ENCODE data around the gene PITRM1. TPM values are rescaled to one million over a fixed set of nuclear protein-coding genes. Genes with fewer than 3 reads are reported as not detected.

Gene PITRM1
- total RNA-seq, 2 donors from 2014 or later, result 47.7 to 103 TPM

DNA sequence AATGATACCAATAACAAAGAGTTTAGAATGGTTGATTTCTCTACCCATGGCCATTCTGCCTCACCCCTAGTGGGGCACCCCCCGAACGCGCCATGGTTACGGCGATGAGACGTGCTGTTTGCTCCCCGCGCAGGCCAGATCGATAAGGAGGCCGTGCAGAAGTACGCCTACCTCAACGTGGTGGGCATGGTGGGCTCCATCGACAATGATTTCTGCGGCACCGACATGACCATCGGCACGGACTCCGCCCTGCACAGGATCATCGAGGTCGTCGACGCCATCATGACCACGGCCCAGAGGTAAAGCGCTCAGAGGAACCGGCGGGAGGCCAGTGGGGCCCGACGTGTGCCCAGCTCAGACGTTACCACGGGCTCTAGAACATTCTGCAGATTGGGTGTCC, 68.9 kb downstream of the PITRM1 start:
- H3K4me3 ChIP-seq, result no peak overlapping the region
- H3K27ac ChIP-seq, result peak overlapping the region; percentile 63 to 65
- TF ChIP-seq POLR2AphosphoS5 (IDR thresholded peaks at IDR 0.05) (no peak), POLR2A (IDR thresholded peaks at IDR 0.05) (no peak)
- TF ChIP-seq, protein P1, sequence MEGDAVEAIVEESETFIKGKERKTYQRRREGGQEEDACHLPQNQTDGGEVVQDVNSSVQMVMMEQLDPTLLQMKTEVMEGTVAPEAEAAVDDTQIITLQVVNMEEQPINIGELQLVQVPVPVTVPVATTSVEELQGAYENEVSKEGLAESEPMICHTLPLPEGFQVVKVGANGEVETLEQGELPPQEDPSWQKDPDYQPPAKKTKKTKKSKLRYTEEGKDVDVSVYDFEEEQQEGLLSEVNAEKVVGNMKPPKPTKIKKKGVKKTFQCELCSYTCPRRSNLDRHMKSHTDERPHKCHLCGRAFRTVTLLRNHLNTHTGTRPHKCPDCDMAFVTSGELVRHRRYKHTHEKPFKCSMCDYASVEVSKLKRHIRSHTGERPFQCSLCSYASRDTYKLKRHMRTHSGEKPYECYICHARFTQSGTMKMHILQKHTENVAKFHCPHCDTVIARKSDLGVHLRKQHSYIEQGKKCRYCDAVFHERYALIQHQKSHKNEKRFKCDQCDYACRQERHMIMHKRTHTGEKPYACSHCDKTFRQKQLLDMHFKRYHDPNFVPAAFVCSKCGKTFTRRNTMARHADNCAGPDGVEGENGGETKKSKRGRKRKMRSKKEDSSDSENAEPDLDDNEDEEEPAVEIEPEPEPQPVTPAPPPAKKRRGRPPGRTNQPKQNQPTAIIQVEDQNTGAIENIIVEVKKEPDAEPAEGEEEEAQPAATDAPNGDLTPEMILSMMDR (IDR thresholded peaks at IDR 0.05), result no peak
- peaks cover 11% of the 10 kb centered on the region for H3K4me1 ChIP-seq (replicated peaks)
- H3K36me3 ChIP-seq, result no peaks in the 10 kb centered on the region
- no peaks in the 10 kb centered on the region for H3K9me3 ChIP-seq
- no peaks in the 10 kb centered on the region for H3K27me3 ChIP-seq (replicated peaks; ENCODE audit: insufficient read depth)
- no peak for DNase-seq (ENCODE audit: low spot score)
- intact Hi-C loops (cut with DNase I), result no loop called here
- WGBS, result 97% methylated on average over 29 of the region's 30 CpGs

DNA sequence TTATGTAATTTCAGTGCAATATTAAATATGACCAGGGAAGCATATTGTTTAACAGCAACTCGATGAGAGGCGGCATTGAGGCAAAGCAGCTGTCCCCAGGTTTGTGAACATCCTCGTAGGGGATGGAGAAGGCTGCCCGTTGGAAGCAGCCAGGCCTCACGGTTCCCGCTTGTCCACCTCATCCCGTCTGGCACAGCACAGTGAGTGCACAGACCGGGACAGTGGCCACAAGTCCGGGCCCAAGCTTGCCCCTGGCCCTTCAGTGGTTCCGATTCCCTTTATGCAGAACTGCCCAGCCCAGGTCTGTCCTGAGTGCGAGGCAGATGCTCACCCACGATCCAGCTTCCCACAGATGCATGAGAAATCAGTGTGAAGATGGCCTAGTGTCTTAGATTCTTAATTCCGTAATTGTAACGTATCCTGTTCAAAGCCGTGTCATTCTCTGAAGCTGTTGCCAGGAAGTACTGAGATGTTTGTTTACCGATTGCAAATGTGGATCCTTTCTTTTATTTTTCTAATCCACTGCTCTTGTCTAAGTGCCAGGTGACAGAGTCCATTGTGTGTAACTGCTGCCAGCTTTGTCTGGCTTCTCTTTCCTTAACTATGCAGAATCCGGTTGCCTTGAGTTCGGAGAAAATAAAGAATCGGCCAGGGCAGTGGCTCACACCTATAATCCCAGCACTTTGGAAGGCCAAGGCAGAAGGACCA, 69.7 kb downstream of the PITRM1 start:
- no peaks in the 10 kb centered on the region for H3K36me3 ChIP-seq
- intact Hi-C loops (cut with DNase I), result no loop called here
- TF ChIP-seq POLR2A (IDR thresholded peaks at IDR 0.05) (no peak), POLR2AphosphoS5 (IDR thresholded peaks at IDR 0.05) (peak; percentile 80)
- H3K4me1 ChIP-seq (replicated peaks), result peaks cover 11% of the 10 kb centered on the region
- peak; percentile 58 for DNase-seq (ENCODE audit: low spot score)
- WGBS, result 33% methylated on average over 19 of the region's 19 CpGs
- peak overlapping the region; percentile 63 to 65 for H3K27ac ChIP-seq
- peak overlapping the region in 1 of 2 donors; percentile 3 for H3K4me3 ChIP-seq
- no peaks in the 10 kb centered on the region for H3K9me3 ChIP-seq
- no peaks in the 10 kb centered on the region for H3K27me3 ChIP-seq (replicated peaks; ENCODE audit: insufficient read depth)

DNA sequence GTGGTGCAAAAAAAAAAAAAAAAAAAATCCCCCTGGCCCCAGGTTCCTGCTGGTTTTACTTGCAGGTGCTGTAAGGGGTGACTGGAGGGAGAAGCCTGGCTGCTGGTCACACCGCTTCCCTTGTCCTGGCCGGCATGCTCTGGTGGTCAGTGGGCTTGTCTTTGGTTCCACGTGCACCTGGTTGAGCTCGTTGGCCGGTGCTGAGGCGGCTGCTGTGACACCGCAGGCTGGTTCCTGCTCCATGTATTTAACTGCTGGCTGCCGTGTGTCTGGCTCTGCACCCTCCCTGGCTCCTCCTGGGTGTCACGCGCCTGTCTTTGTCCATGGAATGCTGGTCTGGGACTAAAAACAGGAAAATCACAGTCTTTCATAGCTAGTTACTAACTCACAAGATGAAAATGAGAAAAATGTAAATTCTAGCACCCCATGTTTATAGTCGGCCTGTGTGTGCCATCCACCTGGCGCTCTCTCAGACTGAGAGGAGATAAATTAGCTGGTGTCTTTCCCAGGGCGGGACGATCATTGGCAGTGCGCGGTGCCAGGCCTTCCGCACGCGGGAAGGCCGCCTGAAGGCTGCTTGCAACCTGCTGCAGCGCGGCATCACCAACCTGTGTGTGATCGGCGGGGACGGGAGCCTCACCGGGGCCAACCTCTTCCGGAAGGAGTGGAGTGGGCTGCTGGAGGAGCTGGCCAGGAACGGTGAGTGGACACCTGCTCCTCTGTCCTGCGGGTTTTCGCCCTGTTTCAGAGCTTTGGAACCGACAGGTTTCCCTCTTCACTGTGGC, 71.5 kb downstream of the PITRM1 start:
- peaks cover 11% of the 10 kb centered on the region for H3K4me1 ChIP-seq (replicated peaks)
- H3K27me3 ChIP-seq (replicated peaks; ENCODE audit: insufficient read depth), result no peaks in the 10 kb centered on the region
- no peak for DNase-seq (ENCODE audit: low spot score)
- WGBS, result 96% methylated on average over 31 of the region's 31 CpGs
- H3K9me3 ChIP-seq, result no peaks in the 10 kb centered on the region
- no peak overlapping the region for H3K27ac ChIP-seq
- TF ChIP-seq POLR2A (IDR thresholded peaks at IDR 0.05), result no peak
- no peak for TF ChIP-seq POLR2AphosphoS5 (IDR thresholded peaks at IDR 0.05)
- TF ChIP-seq, protein P1 (IDR thresholded peaks at IDR 0.05), result no peak
- no peaks in the 10 kb centered on the region for H3K36me3 ChIP-seq
- intact Hi-C loops (cut with DNase I), result no loop called here
- H3K4me3 ChIP-seq, result no peak overlapping the region

DNA sequence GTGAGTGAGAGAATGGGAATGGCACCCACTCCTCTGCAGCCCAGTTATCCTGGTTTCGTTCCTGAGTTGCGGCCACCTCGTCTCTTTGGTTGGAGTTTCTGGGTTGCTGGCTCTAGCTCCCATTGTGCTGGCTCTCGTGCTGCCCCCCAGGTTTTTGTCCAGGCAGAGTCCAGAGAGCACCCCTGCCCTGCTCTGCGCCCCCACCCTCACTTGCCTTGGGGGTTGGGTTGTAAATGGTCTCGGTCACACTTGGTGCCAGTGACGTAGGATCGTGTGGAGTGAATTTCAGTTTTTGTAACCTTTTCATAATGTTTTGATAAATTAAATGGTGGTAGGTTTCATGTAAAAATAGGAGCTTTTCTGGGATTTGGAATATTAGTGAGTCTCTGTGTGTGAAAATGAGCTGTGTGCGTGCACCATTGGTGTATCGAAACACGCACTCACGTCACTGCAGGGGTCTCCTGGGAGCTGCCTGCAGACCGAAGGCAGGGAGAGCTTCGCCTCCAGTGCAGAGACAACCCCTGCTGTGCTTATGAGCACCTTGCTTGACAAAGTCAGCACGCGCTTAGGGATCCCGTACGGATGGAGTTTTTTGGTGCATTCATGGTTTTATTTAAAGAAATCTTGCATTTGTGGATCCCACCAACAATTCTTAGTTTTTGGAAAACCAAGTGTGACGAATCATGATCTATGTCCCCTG, 72.3 kb downstream of the PITRM1 start:
- Histone ChIP-seq H3K4me1 (replicated peaks) (peaks cover 11% of the 10 kb centered on the region), H3K27ac (no peak overlapping the region), H3K9me3 (no peaks in the 10 kb centered on the region), H3K4me3 (no peak overlapping the region), H3K36me3 (no peaks in the 10 kb centered on the region), H3K27me3 (replicated peaks; ENCODE audit: insufficient read depth) (no peaks in the 10 kb centered on the region)
- DNase-seq (ENCODE audit: low spot score), result no peak
- WGBS, result 94% methylated on average over 19 of the region's 19 CpGs
- intact Hi-C loops (cut with DNase I), result no loop called here
- TF ChIP-seq POLR2A (IDR thresholded peaks at IDR 0.05), result no peak
- TF ChIP-seq, protein P1 (IDR thresholded peaks at IDR 0.05), result no peak
- no peak for TF ChIP-seq POLR2AphosphoS5 (IDR thresholded peaks at IDR 0.05)
